Fibroblast of skin of right biceps (primary cell): ENCODE data around the gene MDN1.
"Not testable (repeated sequence)": the region's sequence is repeated elsewhere in the genome, so short reads cannot be mapped to it uniquely, and the experiment has no call there.

Experiments
- DNase-seq: peaks from one replicate; pipeline ENCODE4 v3.0.0-alpha.2; 2013

The MDN1 gene

DNA sequence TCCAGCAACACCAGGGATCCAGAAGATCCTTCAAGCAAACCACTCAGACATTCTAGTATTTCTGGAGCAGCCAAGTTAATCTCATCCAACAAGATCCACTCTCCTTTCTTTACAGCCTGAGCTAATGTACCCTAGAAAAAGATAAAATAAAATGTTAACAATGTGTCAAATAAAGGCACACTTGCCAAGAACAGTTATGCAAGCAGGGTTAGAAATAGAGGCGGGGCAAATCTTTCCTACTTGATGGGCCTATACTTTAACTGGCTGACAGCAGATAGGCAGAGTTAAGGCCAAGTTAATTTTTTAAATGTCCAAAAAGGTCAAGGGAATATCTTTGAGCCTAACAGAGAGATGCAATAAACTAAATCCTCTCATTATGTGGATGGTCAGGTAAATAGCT lies 60.8 kb downstream of the MDN1 start:
- no peak for DNase-seq

GRCh38 chr6:89750338-89750737 lies 69.3 kb downstream of the MDN1 start:
- DNase-seq, result no peak

GRCh38 chr6:89749918-89750317 lies 69.7 kb downstream of the MDN1 start:
- DNase-seq, result no peak

- peak; percentile 7 for DNase-seq
These were observed 73.9 kb downstream of the MDN1 start for GRCh38 chr6:89745716-89746115.

GRCh38 chr6:89745096-89745495 lies 74.5 kb downstream of the MDN1 start:
- no peak for DNase-seq

GRCh38 chr6:89736893-89737292 lies 82.7 kb downstream of the MDN1 start:
- no peak for DNase-seq

- DNase-seq, result no peak
These were observed 85.1 kb downstream of the MDN1 start for GRCh38 chr6:89734526-89734925.

- DNase-seq, result no peak
These were observed 87.5 kb downstream of the MDN1 start for GRCh38 chr6:89731924-89732567.

DNA sequence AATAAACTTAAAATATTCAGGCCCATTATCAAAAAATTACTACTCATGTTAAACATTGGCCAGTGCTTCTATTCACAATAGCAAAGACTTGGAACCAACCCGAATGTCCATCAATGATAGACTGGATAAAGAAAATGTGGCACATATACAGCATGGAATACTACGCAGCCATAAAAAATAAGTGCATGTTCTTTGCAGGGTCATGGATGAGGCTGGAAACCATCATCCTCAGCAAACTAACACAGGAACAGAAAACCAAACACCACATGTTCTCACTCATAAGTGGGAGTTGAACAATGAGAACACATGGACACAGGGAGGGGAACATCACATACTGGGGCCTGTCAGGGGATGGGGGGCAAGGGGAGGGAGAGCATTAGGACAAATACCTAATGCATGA lies 88.3 kb downstream of the MDN1 start:
- DNase-seq, result not testable (repeated sequence)

GRCh38 chr6:89729818-89730217 lies 89.8 kb downstream of the MDN1 start:
- DNase-seq, result no peak

DNA sequence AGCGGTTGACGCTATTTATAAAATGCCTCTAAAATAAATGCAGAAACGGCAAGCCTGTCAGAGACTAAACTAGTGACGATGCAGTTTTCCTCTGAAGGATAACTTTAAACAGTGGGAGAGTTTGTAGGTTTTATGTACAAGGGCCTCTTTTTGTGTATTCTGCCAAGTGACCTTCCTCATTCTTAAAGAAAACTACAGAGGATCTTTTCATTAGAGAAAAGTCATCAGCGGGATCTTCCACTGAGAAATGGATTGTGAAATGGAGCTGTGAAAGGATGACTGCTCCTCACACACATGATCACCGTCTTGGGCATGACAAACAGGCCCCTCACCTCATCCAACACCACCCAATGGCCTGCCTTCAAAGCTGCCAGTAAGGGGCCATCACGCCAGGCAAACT lies 92.1 kb downstream of the MDN1 start:
- DNase-seq, result no peak

- no peak for DNase-seq
These were observed 94.6 kb downstream of the MDN1 start for GRCh38 chr6:89724981-89725380.

DNA sequence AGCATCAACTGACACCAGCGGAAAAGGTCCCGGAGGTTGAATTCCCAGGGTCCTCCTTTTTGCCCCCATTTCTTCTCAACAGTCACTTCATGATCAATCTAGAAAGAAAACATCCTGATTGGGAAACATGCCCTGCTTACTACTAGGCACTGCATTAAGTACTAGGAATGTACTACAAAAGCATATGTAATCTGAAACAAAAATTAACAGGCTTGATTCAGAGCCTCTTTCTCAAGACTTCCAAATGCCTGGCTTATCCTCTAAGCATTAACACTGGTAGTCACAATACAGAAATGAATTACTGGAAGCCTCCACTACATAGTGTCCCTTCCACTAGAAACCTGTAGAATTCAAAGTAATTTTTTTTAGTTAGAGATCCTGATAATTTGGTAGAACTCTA lies 96.5 kb downstream of the MDN1 start:
- DNase-seq, result no peak

GRCh38 chr6:89716532-89716931 lies 103.1 kb downstream of the MDN1 start:
- DNase-seq, result no peak

- peak; percentile 19 for DNase-seq
These were observed 107.8 kb downstream of the MDN1 start for GRCh38 chr6:89711801-89712200.

GRCh38 chr6:89708316-89708715 lies 111.3 kb downstream of the MDN1 start:
- DNase-seq, result no peak

GRCh38 chr6:89707766-89708165 lies 111.8 kb downstream of the MDN1 start:
- DNase-seq, result no peak

- DNase-seq, result no peak
These were observed 113.5 kb downstream of the MDN1 start for GRCh38 chr6:89706121-89706520.

GRCh38 chr6:89703292-89703691 lies 116.3 kb downstream of the MDN1 start:
- DNase-seq, result no peak

GRCh38 chr6:89702349-89702748 lies 117.2 kb downstream of the MDN1 start:
- DNase-seq, result no peak

- no peak for DNase-seq
These were observed 123.9 kb downstream of the MDN1 start for GRCh38 chr6:89695667-89696066.

DNA sequence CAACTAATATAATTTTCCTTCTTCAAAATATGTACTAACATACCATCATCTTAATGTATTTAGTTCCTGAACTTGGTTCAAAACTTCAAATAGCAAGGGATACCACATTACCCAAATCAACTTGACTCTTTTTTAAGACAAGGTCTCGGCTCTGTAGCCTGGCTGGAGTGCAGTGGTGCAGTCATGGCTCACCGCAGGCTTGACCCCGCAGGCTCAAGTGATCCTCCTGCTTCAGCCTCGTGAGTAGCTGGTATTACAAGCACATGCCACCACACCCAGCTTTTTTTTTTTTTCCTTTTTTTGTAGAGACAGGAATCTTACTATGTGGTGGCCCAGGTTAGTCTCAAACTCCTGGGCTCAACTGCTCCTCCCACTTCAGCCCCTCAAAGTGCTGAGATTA lies 125.2 kb downstream of the MDN1 start:
- DNase-seq, result no peak

DNA sequence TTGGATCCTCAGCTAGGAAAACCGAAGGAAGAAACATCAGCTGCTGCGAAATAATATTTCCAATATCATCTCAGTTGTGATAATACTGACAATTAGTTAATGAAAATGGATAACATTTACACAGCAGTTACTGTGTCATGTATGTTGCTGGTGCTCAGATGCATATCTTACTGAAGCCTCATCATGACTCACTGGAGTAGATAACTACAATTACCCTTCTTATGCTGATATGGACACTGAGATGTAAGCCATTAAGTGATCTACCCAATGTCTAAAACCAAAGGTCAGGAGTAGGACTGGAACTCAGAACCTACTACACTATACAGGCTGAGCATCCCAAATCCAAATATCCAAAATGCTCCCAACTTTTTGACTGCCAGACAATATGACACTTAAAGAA lies 126.4 kb downstream of the MDN1 start:
- DNase-seq, result no peak

DNA sequence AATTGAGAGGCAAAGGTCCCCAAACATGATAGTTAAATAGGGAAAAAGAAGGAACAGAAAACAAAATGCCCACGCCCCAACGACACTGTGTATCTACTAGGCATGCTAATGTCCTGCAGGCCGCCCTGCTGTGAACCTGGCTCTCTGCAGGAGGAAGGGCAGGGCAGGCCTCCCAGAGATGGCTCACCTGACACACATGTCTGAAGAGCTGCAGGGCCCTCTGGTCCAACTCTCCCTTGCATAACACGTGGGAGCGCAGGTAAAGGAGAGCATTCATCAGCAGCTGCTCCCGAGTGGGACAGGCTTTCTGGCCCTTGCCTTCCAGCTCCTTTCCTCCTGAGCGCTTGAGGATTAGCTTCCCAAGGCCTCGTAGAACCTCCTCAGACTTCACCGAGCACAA lies 127.3 kb downstream of the MDN1 start:
- DNase-seq, result no peak

DNA sequence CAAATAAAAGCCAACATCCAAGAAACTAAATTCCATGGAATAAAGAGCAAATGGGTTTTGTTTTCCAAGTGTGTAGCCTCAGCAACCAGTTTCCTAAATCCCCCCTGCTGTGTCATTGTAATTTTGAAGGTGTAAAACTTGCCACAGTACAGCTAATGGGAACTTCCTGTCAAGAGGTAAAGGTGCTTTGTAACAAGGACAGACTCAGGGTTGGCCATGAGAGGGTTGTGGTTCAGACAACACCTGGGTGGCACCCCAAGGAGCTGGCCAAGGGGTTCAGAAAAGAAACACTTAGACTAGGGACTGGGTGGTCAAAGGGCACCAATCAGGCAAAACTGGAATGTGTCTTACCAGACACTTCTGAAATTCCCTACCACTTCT lies 128.7 kb downstream of the MDN1 start:
- no peak for DNase-seq

DNA sequence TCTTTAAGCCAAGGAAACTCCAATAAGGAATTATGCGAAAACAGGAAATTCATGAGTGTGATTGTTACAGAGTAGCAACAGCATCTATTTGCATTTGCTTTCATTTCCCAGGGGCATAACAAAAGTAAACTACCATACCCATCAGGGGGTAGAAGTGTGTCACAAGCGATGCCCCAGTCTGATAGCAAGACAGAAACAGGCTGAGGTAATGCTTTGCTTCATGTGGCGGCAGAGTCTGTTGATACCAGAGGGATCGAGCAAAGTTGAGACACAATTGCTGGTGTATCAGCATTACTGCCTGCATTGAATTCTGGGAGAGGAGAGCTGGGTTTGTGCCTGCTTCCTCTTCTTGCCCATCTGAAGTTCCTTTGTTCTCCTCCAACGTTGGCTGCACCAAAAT lies 129.9 kb downstream of the MDN1 start:
- no peak for DNase-seq
